T-helper 2 cell treated with Interferon-gamma antibody and Interleukin-4, amounts not matched to agents 5 μg/mL and 100 μg/mL, for 36 hours (primary cell): ENCODE data around the gene DOK6.

ENCODE experiments used
- DNase-seq: peaks from one replicate; pipeline ENCODE4 v3.0.0; 2021; ENCODE audit warnings: low spot score
- H3K27ac Mint-ChIP-seq: one replicate; pipeline ENCODE4 v1.8.0; 2021; ENCODE audit warnings: mild to moderate bottlenecking, mixed read lengths
- H3K27me3 Mint-ChIP-seq: one replicate; pipeline ENCODE4 v1.8.0; 2021; ENCODE audit warnings: low read depth, mixed read lengths
- H3K36me3 Mint-ChIP-seq: one replicate; pipeline ENCODE4 v1.8.0; 2021; ENCODE audit warnings: low read depth, mixed read lengths
- H3K4me1 Mint-ChIP-seq: one replicate; pipeline ENCODE4 v1.8.0; 2021; ENCODE audit warnings: low read depth, mixed read lengths
- H3K4me3 Mint-ChIP-seq: one replicate; pipeline ENCODE4 v1.8.0; 2022; ENCODE audit warnings: mild to moderate bottlenecking, moderate library complexity, mixed read lengths
- H3K9me3 Mint-ChIP-seq: one replicate; pipeline ENCODE4 v1.8.0; 2021; ENCODE audit warnings: mixed read lengths

The DOK6 gene

DNA sequence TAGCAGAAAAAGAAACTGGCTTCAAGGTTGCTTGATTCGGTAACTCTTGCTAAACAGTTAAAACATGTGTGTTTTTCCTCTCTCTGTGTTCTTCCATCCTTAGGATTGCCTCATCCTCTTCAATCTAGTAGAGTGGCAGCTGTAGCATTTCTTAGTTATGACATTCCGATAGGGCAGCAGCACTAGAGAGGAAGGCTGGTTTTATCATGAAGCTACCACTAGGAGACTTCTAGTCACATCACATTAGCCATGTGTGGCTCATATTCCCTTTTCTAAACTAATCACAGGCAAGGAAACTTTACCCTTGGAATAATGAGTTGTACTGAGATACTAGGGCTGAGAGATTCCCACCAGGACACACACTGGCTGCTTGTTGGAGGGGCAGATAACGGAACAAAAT lies 187.6 kb downstream of the DOK6 start:
- Mint-ChIP-seq H3K9me3 (no peaks in the 10 kb centered on the region), H3K36me3 (no peaks in the 10 kb centered on the region), H3K27me3 (no peaks in the 10 kb centered on the region), H3K27ac (no peak overlapping the region), H3K4me3 (no peak overlapping the region), H3K4me1 (no peaks in the 10 kb centered on the region)
- no peak for DNase-seq

DNA sequence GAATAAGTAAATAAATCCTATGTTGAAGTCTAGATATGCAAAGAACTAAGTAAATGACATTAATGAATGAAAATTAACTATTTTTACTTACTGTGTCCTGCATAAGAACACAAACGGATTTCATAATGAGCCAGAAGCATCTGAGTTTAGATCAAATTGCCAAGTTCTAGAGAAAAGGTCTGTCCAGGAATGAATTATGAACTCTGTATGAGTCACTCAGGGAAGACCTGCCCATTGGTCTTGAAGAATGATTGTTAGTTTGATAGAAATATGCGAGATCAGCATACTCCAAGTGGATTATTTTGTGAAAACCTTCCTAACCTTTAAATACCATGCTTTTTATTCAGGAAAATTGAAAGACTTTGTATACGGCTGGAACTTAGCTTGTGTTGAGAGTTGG lies 189.5 kb downstream of the DOK6 start:
- H3K36me3 Mint-ChIP-seq, result no peaks in the 10 kb centered on the region
- no peaks in the 10 kb centered on the region for H3K4me1 Mint-ChIP-seq
- DNase-seq, result no peak

DNA sequence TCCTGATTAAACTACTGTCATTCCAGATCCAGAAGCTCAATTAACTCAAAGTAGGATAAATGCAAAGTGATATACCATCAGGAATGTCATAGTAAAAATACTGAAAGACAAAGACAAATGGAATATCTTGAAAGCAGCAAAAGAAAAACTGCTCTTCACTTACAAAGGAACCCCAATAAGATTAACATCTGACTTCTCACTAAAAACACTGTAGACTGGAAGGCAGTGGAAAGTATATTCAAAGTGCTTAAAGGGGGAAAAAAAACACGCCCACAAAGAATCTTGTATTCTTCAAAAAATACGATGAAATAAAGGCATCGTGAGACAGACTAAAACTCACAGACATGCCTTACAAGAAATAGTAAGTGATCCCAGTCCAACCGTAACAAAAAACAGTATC lies 195.7 kb downstream of the DOK6 start:
- H3K27me3 Mint-ChIP-seq, result no peaks in the 10 kb centered on the region
- H3K4me1 Mint-ChIP-seq, result no peaks in the 10 kb centered on the region
- no peak for DNase-seq
- no peak overlapping the region for H3K4me3 Mint-ChIP-seq
- no peak overlapping the region for H3K27ac Mint-ChIP-seq
- H3K9me3 Mint-ChIP-seq, result peaks cover 7% of the 10 kb centered on the region
- no peaks in the 10 kb centered on the region for H3K36me3 Mint-ChIP-seq

More for the DNA sequence above, 189.5 kb downstream of the DOK6 start:
- Mint-ChIP-seq H3K27me3 (no peaks in the 10 kb centered on the region), H3K9me3 (no peaks in the 10 kb centered on the region), H3K4me3 (no peak overlapping the region), H3K27ac (no peak overlapping the region)

DNA sequence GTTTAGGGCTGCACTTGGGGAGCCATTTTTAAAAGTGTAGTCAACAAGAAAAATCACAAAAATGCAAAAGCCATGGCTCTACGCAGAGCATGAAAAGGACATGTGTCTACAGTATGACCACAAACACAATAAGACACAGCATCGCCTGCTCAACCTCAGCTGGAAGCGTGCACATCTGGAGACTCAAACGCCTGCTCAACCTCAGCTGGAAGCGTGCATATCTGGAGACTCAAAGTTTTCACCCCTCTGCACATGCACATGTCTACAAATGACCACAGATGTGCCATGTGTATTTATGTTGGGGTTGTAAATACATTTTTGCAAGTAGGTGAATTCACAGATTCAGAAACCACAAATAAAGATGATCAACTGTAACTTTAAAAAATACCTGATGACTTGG lies 196.9 kb downstream of the DOK6 start:
- Mint-ChIP-seq H3K4me1 (no peaks in the 10 kb centered on the region), H3K4me3 (no peak overlapping the region), H3K36me3 (no peaks in the 10 kb centered on the region), H3K9me3 (peaks cover 7% of the 10 kb centered on the region), H3K27ac (no peak overlapping the region), H3K27me3 (no peaks in the 10 kb centered on the region)
- no peak for DNase-seq

DNA sequence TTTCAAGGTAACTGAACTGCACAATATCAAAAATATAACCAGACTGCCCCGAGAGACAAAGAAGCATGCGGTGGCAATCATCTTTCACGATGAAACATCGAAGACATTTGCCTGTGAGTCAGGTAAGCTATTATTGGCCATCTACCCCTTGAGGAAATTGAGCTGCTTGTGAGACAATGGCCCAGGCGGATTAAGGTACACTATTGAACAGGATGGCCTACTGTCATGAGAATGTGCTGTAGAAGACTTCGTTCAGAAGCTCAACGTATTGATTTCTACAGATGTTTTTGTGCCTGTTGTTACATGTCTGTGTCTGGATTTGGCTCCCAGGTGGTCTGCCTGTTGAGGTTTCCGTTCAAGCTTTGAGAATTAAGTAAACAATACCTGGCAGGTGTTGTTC lies 198.7 kb downstream of the DOK6 start:
- DNase-seq, result no peak
- no peak overlapping the region for H3K4me3 Mint-ChIP-seq
- no peaks in the 10 kb centered on the region for H3K27me3 Mint-ChIP-seq
- no peaks in the 10 kb centered on the region for H3K36me3 Mint-ChIP-seq
- H3K27ac Mint-ChIP-seq, result no peak overlapping the region
- no peaks in the 10 kb centered on the region for H3K4me1 Mint-ChIP-seq
- peaks cover 7% of the 10 kb centered on the region for H3K9me3 Mint-ChIP-seq

DNA sequence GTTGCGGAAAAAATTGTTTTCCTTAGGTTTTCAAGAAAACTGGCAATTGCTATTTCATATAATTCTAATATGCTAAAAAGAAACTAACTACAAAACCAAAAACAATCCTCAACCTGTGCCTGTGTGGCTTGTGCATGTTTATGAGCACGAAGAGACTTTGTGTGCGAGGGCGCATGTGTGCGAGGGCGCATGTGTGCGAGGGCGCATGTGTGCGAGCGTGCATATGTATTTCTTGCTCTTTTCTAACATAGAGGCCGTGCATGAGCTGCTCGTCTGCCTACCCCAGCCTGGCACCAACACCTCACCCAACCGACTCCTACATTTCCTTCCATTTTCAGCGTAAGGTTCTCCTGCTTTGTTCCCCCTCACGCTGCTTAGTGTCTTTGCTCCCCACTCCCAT lies 211.6 kb downstream of the DOK6 start:
- no peak for DNase-seq
- Mint-ChIP-seq H3K9me3 (no peaks in the 10 kb centered on the region), H3K27ac (no peak overlapping the region), H3K36me3 (no peaks in the 10 kb centered on the region), H3K4me3 (no peak overlapping the region), H3K27me3 (no peaks in the 10 kb centered on the region), H3K4me1 (no peaks in the 10 kb centered on the region)

DNA sequence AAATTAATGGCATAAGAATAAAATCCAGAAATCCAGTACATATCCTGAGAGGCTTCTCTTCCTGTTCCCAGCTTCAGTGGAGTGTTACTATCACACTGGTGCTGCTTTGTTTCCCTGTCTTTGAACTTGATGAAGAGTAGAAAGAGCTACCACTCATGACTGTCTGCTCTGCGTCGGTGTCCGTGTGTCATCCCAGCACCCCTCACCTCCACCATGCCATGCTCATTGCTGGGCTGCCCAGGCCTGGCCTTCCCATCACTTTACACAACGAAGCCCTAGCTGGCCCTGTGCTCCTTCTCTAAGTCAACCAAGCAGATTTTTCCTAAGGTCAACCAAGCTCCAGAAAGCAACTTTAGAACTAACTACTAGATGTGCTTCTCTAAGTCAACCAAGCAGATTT lies 215.4 kb downstream of the DOK6 start:
- no peaks in the 10 kb centered on the region for H3K9me3 Mint-ChIP-seq
- no peaks in the 10 kb centered on the region for H3K27me3 Mint-ChIP-seq
- DNase-seq, result no peak
- no peak overlapping the region for H3K27ac Mint-ChIP-seq
- H3K36me3 Mint-ChIP-seq, result no peaks in the 10 kb centered on the region
- no peak overlapping the region for H3K4me3 Mint-ChIP-seq
- no peaks in the 10 kb centered on the region for H3K4me1 Mint-ChIP-seq

DNA sequence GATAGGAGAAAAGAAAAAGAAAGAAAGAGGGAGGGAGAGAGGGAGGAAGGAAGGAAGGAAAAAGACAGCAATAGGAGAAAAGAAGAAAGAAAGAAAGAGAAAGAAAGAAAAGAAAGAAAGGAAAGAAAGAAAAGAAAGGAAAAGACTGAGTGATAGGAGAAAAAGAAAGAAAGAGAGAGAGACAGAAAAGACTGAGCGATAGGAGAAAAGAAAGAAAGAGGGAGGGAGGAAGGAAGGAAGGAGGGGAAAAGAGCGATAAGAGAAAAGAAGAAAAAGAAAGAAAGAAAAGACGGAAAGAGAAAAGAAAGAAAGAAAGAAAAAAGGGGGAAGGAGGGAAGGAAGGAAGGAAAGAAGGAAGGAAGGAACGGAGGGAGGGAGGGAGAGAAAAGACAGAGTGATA lies 216.7 kb downstream of the DOK6 start:
- Mint-ChIP-seq H3K27me3 (no peaks in the 10 kb centered on the region), H3K4me3 (no peak overlapping the region), H3K27ac (no peak overlapping the region), H3K4me1 (no peaks in the 10 kb centered on the region), H3K36me3 (no peaks in the 10 kb centered on the region), H3K9me3 (no peaks in the 10 kb centered on the region)
- DNase-seq, result no peak

DNA sequence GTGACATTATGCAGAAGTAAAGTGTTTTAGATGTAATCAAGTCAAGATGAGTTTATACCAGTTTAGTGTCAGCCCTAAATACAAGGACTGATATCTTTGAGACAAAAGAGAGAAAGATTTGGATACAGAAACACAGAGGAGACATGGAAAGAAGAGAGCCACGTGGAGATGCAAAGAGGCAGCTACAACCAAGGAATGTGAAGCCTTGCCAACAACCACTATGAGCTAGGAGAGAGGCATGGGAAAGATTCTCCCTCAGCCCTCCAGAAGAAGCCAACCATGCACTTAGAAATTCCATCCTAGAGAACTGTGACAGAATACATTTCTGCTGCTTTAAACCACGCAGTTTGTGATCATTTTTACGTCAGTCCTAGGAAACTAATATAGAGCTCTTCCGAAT lies 217.2 kb downstream of the DOK6 start:
- Mint-ChIP-seq H3K27me3 (no peaks in the 10 kb centered on the region), H3K36me3 (no peaks in the 10 kb centered on the region), H3K27ac (no peak overlapping the region), H3K4me3 (no peak overlapping the region), H3K9me3 (no peaks in the 10 kb centered on the region), H3K4me1 (no peaks in the 10 kb centered on the region)
- DNase-seq, result no peak

DNA sequence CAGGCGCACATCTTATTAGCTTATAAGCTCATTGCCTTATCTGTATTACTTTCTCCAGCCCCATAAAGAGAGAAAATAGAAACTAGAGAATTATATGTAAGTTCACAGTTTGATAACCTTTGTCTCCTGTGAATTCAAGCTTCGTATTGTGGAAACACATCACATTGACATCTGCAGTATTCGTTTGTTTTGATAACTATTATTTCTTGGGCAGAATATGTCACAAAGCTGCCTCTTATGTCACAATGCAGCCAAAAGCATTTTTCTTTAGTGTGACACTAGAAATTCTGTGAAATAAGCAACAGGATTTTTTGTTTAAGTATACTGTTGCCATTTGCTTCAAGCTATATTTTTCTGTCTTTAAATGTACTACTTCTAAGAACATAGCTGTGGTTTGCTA lies 221.5 kb downstream of the DOK6 start:
- Mint-ChIP-seq H3K4me3 (no peak overlapping the region), H3K36me3 (no peaks in the 10 kb centered on the region), H3K4me1 (no peaks in the 10 kb centered on the region), H3K9me3 (no peaks in the 10 kb centered on the region), H3K27ac (no peak overlapping the region), H3K27me3 (no peaks in the 10 kb centered on the region)
- no peak for DNase-seq

DNA sequence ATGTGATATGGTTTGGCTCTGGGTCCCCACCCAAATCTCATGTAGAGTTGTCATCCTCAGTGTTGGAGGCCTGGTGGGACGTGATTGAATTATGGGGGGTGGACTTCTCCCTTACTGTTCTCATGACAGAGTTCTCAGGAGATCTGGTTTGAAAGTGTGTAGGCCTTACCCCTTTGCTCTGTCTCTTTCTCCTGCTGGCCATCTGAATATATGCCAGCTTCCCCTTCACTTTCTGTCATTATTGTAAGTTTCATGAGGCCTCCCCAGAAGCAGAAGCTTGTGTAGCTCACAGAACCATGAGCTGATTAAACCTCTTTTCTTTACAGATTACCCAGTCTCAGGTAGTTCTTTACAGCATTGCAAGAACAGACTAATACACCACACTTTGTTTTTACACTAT lies 222.3 kb downstream of the DOK6 start:
- Mint-ChIP-seq H3K4me1 (no peaks in the 10 kb centered on the region), H3K27ac (no peak overlapping the region), H3K4me3 (no peak overlapping the region), H3K27me3 (no peaks in the 10 kb centered on the region), H3K9me3 (no peaks in the 10 kb centered on the region), H3K36me3 (no peaks in the 10 kb centered on the region)
- DNase-seq, result no peak

DNA sequence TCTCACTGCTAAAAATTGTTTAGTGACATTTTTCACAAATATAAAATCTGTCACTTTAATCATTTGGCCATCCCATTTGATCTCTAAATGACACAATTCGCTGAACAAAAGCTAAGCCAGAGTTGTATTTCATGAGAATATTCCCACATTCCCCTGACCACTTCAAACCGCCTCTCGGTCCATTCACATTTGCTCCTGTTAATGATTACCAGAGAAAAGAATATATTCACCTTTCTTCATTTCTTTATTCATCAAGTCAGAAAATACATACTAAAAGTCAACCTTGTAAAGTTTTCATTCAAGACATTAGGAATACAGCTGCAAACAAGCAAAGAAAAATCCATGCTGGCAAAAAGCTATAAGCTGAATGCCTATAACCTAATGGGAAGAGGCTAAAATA lies 225.5 kb downstream of the DOK6 start:
- no peaks in the 10 kb centered on the region for H3K4me1 Mint-ChIP-seq
- DNase-seq, result no peak
- H3K27ac Mint-ChIP-seq, result no peak overlapping the region
- H3K27me3 Mint-ChIP-seq, result no peaks in the 10 kb centered on the region
- no peak overlapping the region for H3K4me3 Mint-ChIP-seq
- no peaks in the 10 kb centered on the region for H3K36me3 Mint-ChIP-seq
- no peaks in the 10 kb centered on the region for H3K9me3 Mint-ChIP-seq

DNA sequence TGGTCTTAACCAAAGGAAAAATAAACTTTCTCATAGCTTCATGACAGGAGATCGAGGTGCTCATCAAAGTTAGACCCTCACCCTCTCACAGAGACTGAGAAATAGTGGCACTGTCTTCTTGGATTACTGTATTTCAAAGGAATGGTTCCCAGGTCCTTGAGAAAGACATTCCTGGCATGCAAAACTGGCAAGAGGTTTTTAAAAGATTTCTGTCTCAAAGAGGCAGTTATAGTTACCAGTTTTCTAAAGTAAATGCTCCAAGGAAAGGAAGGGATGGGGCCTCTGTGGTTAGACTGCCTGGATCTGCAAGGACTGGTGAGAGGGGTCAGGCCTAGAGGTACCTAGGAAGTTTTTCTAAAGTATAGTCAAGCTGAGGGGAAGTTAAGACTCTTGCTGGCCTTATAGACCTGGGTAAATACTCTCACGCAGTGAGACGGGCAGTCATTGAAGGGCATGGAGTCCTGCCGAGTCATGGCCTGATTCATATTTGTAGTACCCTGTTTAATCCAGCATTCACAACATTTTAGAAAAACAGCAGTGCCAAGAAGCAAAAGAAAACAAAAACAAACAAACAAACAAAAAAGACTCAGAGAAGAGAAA lies 226.1 kb downstream of the DOK6 start:
- Mint-ChIP-seq H3K4me1 (no peaks in the 10 kb centered on the region), H3K27ac (no peak overlapping the region), H3K4me3 (no peak overlapping the region), H3K36me3 (no peaks in the 10 kb centered on the region), H3K9me3 (no peaks in the 10 kb centered on the region), H3K27me3 (no peaks in the 10 kb centered on the region)
- no peak for DNase-seq

DNA sequence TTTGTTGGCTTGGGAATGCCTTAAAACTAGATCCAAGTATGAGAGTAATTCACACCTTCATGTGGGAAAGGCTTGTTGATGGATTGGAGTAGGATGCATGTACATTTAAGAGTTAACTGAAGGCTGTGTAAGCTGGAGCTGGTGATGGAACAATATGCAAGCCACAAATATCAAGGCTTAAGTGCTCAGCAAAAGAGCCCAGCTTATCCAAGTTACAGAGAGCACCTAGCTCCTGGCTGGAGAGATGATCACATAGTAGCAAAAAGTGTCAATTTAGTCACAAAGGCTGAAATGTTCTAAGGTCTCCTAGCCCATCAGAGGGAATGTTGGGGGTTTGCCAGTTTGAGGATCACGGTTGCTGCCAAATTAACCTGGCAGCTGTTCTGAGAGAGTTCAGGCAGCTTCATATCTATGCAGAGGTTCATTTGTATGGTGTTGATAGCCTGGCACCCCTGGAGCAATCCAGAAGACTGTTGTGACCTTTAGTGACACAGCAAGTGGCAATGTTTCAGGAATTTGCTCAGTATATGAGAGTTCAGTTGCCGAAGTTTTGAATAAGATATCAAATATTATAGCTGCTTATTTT lies 228.2 kb downstream of the DOK6 start:
- Mint-ChIP-seq H3K4me1 (no peaks in the 10 kb centered on the region), H3K36me3 (no peaks in the 10 kb centered on the region), H3K27me3 (no peaks in the 10 kb centered on the region), H3K27ac (no peak overlapping the region), H3K9me3 (no peaks in the 10 kb centered on the region), H3K4me3 (no peak overlapping the region)
- DNase-seq, result no peak

DNA sequence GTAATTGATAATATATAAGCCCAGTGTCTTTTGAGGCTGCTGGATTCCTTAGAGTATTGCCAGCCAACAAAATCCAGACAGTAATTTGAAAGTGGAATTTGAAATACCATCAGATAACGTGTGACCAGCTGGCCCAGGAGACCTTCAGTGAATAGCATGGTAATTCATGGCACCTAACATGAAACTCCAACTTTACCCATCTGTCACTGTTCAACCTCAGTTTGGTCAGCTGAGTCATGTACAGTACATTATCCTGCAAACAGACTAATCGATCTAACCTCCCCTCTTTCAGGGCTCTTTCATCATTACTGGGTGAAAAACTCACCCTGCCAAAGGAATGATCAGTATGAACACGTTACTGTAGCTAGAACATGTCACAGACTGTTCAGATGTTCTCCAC lies 230.6 kb downstream of the DOK6 start:
- Mint-ChIP-seq H3K9me3 (no peaks in the 10 kb centered on the region), H3K27ac (no peak overlapping the region), H3K36me3 (no peaks in the 10 kb centered on the region), H3K4me1 (no peaks in the 10 kb centered on the region), H3K4me3 (no peak overlapping the region), H3K27me3 (peaks cover 3% of the 10 kb centered on the region)
- no peak for DNase-seq
